ENCODE results near the gene C21orf91. TPM values are rescaled to one million over a fixed set of nuclear protein-coding genes. Genes with fewer than 3 reads are reported as not detected.

The C21orf91 gene
- total and polyA plus RNA-seq, 2 donors (not counting 3 experiments of a cell fraction or from before 2014, with no cell fraction given): 1.3 to 4.2 TPM

DNA sequence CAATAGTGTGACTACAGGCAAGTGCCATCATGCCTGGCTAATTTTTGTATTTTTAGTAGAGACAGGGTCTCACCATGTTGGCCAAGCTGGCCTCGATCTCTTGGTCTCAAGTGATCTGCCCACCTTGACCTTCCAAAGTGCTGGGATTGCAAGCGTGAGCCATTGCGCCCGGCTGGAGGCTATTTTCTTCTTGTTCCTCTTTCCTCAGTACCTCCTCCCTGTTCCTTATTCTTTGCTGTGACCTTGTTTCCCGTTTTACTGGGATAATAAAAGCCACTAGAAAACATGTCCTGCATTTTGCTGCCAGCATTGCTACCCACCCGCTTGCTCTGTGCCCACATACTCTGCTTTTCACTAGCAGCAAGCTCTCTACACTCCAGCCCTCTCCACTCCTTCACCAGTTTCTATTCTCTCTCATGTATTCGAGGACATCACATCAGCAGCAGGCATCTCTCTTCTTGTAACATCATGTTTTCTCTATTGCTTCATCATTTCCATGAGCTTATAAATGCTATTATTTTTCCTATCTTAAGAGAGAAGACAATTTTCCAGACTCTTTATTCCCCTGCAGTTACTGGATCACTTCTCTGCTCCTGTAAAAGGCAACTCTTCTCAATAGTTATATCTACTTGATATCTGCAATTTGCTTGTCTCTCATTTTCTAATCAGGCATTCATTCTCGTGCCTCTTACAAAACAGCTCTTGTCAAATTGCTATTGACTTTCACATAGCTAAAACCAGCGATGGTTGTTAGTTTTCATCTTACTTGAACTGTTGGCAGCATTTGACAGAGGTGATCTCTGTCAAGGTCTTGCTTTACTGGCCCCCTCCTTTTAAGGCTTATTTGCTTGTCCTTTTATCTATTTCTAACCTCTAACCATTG is 34.5 kb upstream of the C21orf91 start:
- DNase-seq (ENCODE audit: low read depth, low spot score): no peak
- Histone ChIP-seq H2AFZ (ENCODE audit: low read depth, low read length) (no peak overlapping the region), H3K4me1 (ENCODE audit: control insufficient read depth, extremely low read depth, insufficient read depth, low read length) (no peaks in the 10 kb centered on the region), H4K20me1 (replicated peaks; ENCODE audit: control insufficient read depth, extremely low read depth, insufficient read depth, low read length) (no peaks in the 10 kb centered on the region), H3K4me3 (replicated peaks in 1 of 3; ENCODE audit: insufficient read depth in 1 of 3, low read depth in 1 of 3, low read length in 3 of 3) (no peak overlapping the region), H3K36me3 (ENCODE audit: control insufficient read depth in 2 of 2, extremely low read depth in 1 of 2, insufficient read depth in 2 of 2, low read length in 2 of 2) (no peaks in the 10 kb centered on the region), H3K9me3 (replicated peaks; ENCODE audit: control insufficient read depth, insufficient read depth, low read length) (no peaks in the 10 kb centered on the region), H3K79me2 (ENCODE audit: control insufficient read depth, insufficient read depth, low read length) (no peaks in the 10 kb centered on the region), H3K4me2 (ENCODE audit: insufficient read depth, low read length) (no peak overlapping the region), H3K27ac (ENCODE audit: insufficient read depth, low read depth, low read length) (no peak overlapping the region), H3K27me3 (ENCODE audit: control insufficient read depth in 2 of 2, insufficient read depth in 2 of 2, low read length in 2 of 2) (no peaks in the 10 kb centered on the region), H3K9me1 (replicated peaks; ENCODE audit: control insufficient read depth, extremely low read depth, insufficient read depth, low read length) (no peaks in the 10 kb centered on the region), H3K9ac (replicated peaks; ENCODE audit: extremely low read depth, insufficient read depth, low read length) (no peak overlapping the region)
- dilution Hi-C loops (cut with MboI; ENCODE audit: extremely low pct_ligation_motif_present, low sequenced_read_pairs) (no loop called here), intact Hi-C loops (cut with micrococcal nuclease) (no loop called here)
- FAIRE-seq: no peak
- TF ChIP-seq MYC (IDR thresholded peaks at IDR 0.05; ENCODE audit: low read depth, low read length): no peak
- no peak for TF ChIP-seq POLR2AphosphoS5 (IDR thresholded peaks at IDR 0.05; ENCODE audit: insufficient read depth, low read depth, low read length)
- TF ChIP-seq JUN (IDR thresholded peaks at IDR 0.05; ENCODE audit: borderline replicate concordance, insufficient read depth, insufficient read length, low read depth): no peak
- no peak for TF ChIP-seq GATA2 (IDR thresholded peaks at IDR 0.05; ENCODE audit: insufficient read depth, insufficient read length, low read depth, low read length)
- CTCF ChIA-PET: interaction anchor here (0.7 kb wide), 1 partner anchor 13 kb away, joined by 3 read pairs; no protein-coding TSS in a partner anchor
- BruUV-seq (replicated peaks): no TSS peak
- POLR2A ChIA-PET: no interaction called here

DNA sequence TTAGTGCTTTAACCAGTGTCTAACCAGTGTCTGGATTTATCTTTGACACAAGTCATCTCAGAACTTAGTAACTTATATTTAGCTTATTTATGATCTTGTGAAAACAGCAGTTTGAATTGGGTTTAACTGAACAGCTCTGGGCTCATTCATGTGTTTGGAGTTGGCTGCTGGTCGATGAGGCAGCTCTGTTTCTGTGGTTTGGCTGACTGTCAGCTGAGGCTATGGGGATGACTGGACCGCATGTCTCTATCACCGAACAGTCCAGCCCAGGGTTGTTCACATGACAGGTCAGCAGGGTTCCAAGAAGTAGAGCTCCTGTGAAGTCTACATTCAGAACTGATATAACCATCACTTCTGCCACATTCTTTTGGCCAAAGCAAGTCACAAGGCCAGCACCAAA is 29.1 kb upstream of the C21orf91 start:
- Histone ChIP-seq H3K4me3 (replicated peaks in 1 of 3; ENCODE audit: insufficient read depth in 1 of 3, low read depth in 1 of 3, low read length in 3 of 3) (no peak overlapping the region), H3K9me1 (replicated peaks; ENCODE audit: control insufficient read depth, extremely low read depth, insufficient read depth, low read length) (no peaks in the 10 kb centered on the region), H2AFZ (ENCODE audit: low read depth, low read length) (no peak overlapping the region), H4K20me1 (replicated peaks; ENCODE audit: control insufficient read depth, extremely low read depth, insufficient read depth, low read length) (no peaks in the 10 kb centered on the region), H3K27ac (ENCODE audit: insufficient read depth, low read depth, low read length) (no peak overlapping the region), H3K79me2 (ENCODE audit: control insufficient read depth, insufficient read depth, low read length) (no peaks in the 10 kb centered on the region), H3K4me2 (ENCODE audit: insufficient read depth, low read length) (no peak overlapping the region), H3K9ac (replicated peaks; ENCODE audit: extremely low read depth, insufficient read depth, low read length) (no peak overlapping the region), H3K27me3 (ENCODE audit: control insufficient read depth in 2 of 2, insufficient read depth in 2 of 2, low read length in 2 of 2) (no peaks in the 10 kb centered on the region), H3K9me3 (replicated peaks; ENCODE audit: control insufficient read depth, insufficient read depth, low read length) (no peaks in the 10 kb centered on the region), H3K4me1 (ENCODE audit: control insufficient read depth, extremely low read depth, insufficient read depth, low read length) (no peaks in the 10 kb centered on the region), H3K36me3 (ENCODE audit: control insufficient read depth in 2 of 2, extremely low read depth in 1 of 2, insufficient read depth in 2 of 2, low read length in 2 of 2) (no peaks in the 10 kb centered on the region)
- FAIRE-seq: no peak
- no TSS peak for BruUV-seq (replicated peaks)
- DNase-seq (ENCODE audit: low read depth, low spot score): no peak
- ChIA-PET CTCF (no interaction called here), POLR2A (no interaction called here)
- intact Hi-C loops (cut with micrococcal nuclease): no loop called here
- dilution Hi-C loops (cut with MboI; ENCODE audit: extremely low pct_ligation_motif_present, low sequenced_read_pairs): no loop called here
- TF ChIP-seq, protein P1, sequence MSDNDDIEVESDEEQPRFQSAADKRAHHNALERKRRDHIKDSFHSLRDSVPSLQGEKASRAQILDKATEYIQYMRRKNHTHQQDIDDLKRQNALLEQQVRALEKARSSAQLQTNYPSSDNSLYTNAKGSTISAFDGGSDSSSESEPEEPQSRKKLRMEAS (IDR thresholded peaks at IDR 0.05; ENCODE audit: insufficient read depth, insufficient read length): no peak
- TF ChIP-seq JUN (IDR thresholded peaks at IDR 0.05; ENCODE audit: borderline replicate concordance, insufficient read depth, insufficient read length, low read depth) (no peak), MYC (IDR thresholded peaks at IDR 0.05; ENCODE audit: low read depth, low read length) (no peak), POLR2AphosphoS5 (IDR thresholded peaks at IDR 0.05; ENCODE audit: insufficient read depth, low read depth, low read length) (no peak), GATA2 (IDR thresholded peaks at IDR 0.05; ENCODE audit: insufficient read depth, insufficient read length, low read depth, low read length) (no peak), POLR2A (IDR thresholded peaks at IDR 0.05; ENCODE audit: low read depth, low read length) (no peak), FOS (IDR thresholded peaks at IDR 0.05; ENCODE audit: borderline replicate concordance, insufficient read depth, low read length) (no peak), EZH2 (IDR thresholded peaks at IDR 0.05; ENCODE audit: borderline replicate concordance, low read depth, low read length, severe bottlenecking) (no peak)
- TF ChIP-seq, protein P2, sequence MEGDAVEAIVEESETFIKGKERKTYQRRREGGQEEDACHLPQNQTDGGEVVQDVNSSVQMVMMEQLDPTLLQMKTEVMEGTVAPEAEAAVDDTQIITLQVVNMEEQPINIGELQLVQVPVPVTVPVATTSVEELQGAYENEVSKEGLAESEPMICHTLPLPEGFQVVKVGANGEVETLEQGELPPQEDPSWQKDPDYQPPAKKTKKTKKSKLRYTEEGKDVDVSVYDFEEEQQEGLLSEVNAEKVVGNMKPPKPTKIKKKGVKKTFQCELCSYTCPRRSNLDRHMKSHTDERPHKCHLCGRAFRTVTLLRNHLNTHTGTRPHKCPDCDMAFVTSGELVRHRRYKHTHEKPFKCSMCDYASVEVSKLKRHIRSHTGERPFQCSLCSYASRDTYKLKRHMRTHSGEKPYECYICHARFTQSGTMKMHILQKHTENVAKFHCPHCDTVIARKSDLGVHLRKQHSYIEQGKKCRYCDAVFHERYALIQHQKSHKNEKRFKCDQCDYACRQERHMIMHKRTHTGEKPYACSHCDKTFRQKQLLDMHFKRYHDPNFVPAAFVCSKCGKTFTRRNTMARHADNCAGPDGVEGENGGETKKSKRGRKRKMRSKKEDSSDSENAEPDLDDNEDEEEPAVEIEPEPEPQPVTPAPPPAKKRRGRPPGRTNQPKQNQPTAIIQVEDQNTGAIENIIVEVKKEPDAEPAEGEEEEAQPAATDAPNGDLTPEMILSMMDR (IDR thresholded peaks at IDR 0.05; ENCODE audit: extremely low read depth in 1 of 2, insufficient read depth in 1 of 2, low read depth in 1 of 2, low read length in 2 of 2): no peak
